Stimulated activated CD4-positive, alpha-beta T cell treated with anti-CD3 and anti-CD28 coated beads, Interleukin-4, amount 100 ng/mL, for 24 hours (primary cell): ENCODE data around the gene OR6A2.
A peak's percentile ranks its signal among the peaks of the same experiment; 100 is the strongest.
"Not testable (repeated sequence)": the region's sequence is repeated elsewhere in the genome, so short reads cannot be mapped to it uniquely, and the experiment has no call there.

ENCODE experiments used
- DNase-seq: peaks from one replicate; pipeline ENCODE4 v3.0.0-alpha.2; 2020

OR6A2 gene

GRCh38 chr11:6799402-6799801, at the start of gene OR6A2:
Gene OR6A2 (minus strand): TSS chr11:6799689. CDS start chr11:6795708, 3,981 bp downstream.
- DNase-seq, result no peak

GRCh38 chr11:6845383-6845782, 45.9 kb upstream of the OR6A2 start, which contains the start of gene OR10A5:
Gene OR10A5 (plus strand): TSS chr11:6845683. CDS start chr11:6845683, 0 bp downstream.
- no peak for DNase-seq

GRCh38 chr11:6844356-6844755, 44.9 kb upstream of the OR6A2 start:
- DNase-seq, result no peak

- DNase-seq, result no peak
Measured at GRCh38 chr11:6843670-6844069, 44.2 kb upstream of the OR6A2 start.

- DNase-seq, result no peak
Measured at GRCh38 chr11:6841694-6842093, 42.2 kb upstream of the OR6A2 start.

- DNase-seq, result no peak
Measured at GRCh38 chr11:6834021-6834420, 34.5 kb upstream of the OR6A2 start.

- DNase-seq, result no peak
Measured at GRCh38 chr11:6833356-6833755, 33.9 kb upstream of the OR6A2 start.

- no peak for DNase-seq
Measured at GRCh38 chr11:6828103-6828502, 28.6 kb upstream of the OR6A2 start.

GRCh38 chr11:6825231-6825744, 25.8 kb upstream of the OR6A2 start:
- DNase-seq, result no peak

- DNase-seq, result no peak
Measured at GRCh38 chr11:6824136-6824823, 24.8 kb upstream of the OR6A2 start.

- DNase-seq, result no peak
Measured at GRCh38 chr11:6818967-6819366, 19.5 kb upstream of the OR6A2 start.

- DNase-seq, result no peak
Measured at GRCh38 chr11:6817694-6818093, 18.2 kb upstream of the OR6A2 start.

- DNase-seq, result no peak
Measured at GRCh38 chr11:6813656-6814055, 14.2 kb upstream of the OR6A2 start.

- peak; percentile 40 for DNase-seq
Measured at GRCh38 chr11:6812390-6813005, 13.0 kb upstream of the OR6A2 start.

- DNase-seq, result not testable (repeated sequence)
Measured at GRCh38 chr11:6801075-6801474, 1.6 kb upstream of the OR6A2 start.

GRCh38 chr11:6794639-6795038, 4.8 kb downstream of the OR6A2 start:
- no peak for DNase-seq

GRCh38 chr11:6790546-6790945, 8.9 kb downstream of the OR6A2 start:
- DNase-seq, result no peak

- no peak for DNase-seq
Measured at GRCh38 chr11:6782720-6783119, 16.8 kb downstream of the OR6A2 start, which contains the start of gene OR2AG1. Gene OR2AG1 (plus strand): TSS chr11:6783020. CDS start chr11:6785038, 2,018 bp downstream.

GRCh38 chr11:6780829-6781228, 18.7 kb downstream of the OR6A2 start:
- DNase-seq, result no peak

GRCh38 chr11:6778518-6778917, 21.0 kb downstream of the OR6A2 start:
- DNase-seq, result no peak

GRCh38 chr11:6771926-6772893, 27.3 kb downstream of the OR6A2 start, which contains the start of gene OR2AG2:
Gene OR2AG2 (minus strand): TSS chr11:6771976. CDS start chr11:6768957, 3,019 bp downstream.
- DNase-seq, result no peak

GRCh38 chr11:6757373-6757967, 42.0 kb downstream of the OR6A2 start:
- peak; percentile 67 for DNase-seq

- DNase-seq, result no peak
Measured at GRCh38 chr11:6755953-6756347, 43.5 kb downstream of the OR6A2 start.
